GM10266 (cell line): ENCODE data around the gene PLCB4.

ENCODE experiments used
- DNase-seq: peaks from one replicate; pipeline ENCODE4 v3.0.0; 2012; ENCODE audit errors: extremely low spot score
- TF ChIP-seq, protein P1 (sequence below): IDR thresholded peaks from 2 replicates; pipeline ENCODE4 v1.5.1; 2012; ENCODE audit warnings: mild to moderate bottlenecking, low read depth; ENCODE audit not compliant: control insufficient read depth, insufficient read depth; ENCODE audit errors: missing control alignments

Gene PLCB4

DNA sequence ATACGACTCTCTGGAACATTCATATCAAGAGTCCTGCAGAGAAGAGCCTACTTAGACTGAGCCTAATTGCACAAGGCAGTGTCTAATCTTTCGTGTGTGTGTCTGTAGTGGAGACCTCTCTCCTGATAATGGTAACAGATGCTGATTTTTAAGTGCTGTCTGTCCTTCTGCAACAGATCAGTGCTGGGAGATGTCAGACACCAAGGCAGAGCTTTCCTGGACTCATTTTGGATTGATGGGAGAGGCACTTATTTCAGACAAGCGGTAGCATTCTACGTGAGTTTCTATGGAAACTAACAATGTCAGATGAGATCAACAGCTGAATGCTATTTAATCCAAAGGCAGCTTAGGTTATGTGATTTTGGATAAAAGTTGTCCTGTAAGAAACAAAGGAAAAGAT lies 167.6 kb downstream of the PLCB4 start:
- TF ChIP-seq, protein P1, sequence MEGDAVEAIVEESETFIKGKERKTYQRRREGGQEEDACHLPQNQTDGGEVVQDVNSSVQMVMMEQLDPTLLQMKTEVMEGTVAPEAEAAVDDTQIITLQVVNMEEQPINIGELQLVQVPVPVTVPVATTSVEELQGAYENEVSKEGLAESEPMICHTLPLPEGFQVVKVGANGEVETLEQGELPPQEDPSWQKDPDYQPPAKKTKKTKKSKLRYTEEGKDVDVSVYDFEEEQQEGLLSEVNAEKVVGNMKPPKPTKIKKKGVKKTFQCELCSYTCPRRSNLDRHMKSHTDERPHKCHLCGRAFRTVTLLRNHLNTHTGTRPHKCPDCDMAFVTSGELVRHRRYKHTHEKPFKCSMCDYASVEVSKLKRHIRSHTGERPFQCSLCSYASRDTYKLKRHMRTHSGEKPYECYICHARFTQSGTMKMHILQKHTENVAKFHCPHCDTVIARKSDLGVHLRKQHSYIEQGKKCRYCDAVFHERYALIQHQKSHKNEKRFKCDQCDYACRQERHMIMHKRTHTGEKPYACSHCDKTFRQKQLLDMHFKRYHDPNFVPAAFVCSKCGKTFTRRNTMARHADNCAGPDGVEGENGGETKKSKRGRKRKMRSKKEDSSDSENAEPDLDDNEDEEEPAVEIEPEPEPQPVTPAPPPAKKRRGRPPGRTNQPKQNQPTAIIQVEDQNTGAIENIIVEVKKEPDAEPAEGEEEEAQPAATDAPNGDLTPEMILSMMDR = no peak
- no peak for DNase-seq

DNA sequence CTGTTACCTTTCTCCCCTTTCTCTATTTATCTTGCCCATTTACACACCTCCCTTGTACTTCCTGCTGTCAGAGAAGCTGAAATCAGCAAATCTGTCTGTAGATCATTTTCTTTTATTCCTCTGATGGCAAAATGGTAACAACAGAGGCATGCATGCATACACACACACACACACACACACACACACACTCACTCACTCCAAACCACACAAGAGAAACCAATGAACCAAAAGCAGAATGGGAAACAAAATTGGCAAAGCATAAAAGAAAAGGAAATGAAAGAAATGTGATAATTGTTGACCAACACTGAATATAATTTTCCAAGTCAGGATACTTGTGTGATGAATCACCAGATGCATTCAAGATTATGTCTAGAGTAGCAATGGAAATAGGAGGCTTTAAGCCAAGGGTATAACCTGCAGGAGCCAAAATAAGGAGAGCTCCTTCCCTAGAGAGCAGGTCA lies 172.4 kb downstream of the PLCB4 start:
- TF ChIP-seq, protein P1 = no peak

DNA sequence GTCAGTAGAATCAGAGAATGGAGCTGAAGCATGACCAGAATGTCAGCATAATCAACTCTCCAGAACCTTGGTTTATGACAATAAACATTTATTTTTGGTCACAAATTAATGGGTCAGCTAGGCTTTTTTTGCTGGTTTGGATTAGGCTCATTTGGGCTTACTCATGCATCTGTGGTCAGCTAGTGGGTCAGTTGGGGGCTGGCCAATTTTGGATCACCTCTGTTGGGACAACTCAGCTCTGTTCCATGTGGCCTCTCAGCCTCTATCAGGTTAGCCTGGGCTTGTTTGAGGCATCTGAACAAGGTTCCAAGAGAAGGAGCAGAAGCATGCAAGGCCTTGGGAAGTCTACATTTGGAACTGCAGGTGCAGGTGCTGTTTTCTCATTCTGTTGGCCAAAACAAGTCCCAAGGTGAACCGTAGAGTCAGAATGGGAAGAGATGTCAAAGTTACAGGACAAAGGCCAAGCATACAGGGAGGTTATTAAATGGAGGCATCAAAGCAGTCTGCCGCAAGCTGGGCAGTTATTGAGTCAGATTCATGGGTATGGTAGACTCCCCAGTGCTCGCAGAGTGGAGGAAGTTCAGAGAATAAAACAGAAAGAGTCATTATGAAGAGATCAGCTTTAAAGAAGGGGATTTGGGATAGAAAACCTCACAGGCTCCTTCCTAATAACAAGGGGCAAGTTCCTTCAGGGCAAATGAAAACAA lies 173.0 kb downstream of the PLCB4 start:
- no peak for DNase-seq
- TF ChIP-seq, protein P1 = no peak

More for the DNA sequence above, 172.4 kb downstream of the PLCB4 start:
- no peak for DNase-seq

DNA sequence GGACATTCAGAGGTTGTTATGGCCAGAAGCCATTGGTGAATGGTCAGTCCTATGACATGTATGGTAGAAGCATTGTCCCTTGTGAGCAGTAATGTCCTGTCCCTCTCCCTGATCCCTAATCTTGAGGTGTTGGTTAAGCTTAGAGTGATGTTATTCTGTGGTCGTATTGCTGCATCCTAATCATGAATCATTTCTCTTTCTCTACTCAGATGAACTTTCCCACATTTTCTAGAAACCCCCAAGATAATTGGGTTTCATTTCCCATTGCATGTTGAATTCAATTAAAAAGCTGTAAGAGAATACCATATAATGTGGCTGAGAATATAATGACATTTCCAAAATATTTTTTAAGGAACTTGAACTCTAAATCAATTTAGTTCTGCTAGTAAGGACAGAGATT lies 175.1 kb downstream of the PLCB4 start:
- TF ChIP-seq, protein P1 = no peak
- no peak for DNase-seq

DNA sequence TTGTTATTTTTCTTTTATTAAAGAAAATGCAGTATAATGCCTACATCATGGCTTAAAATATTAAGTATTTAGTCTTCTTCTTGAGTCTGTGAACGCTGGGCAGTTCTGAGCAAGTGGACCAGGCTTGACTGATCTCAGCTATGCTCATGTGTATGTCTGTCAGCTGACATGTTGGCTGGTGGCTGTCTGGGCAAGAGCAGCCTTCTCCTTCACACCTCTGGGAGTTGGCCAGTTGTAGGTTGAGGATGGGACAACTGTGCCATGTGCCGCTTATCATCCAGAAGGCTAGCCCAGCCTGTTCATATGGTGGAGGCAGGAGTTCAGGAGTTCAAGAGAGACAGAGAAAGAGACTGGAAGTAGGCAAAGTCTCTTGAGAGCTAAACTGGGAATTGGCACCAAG lies 175.9 kb downstream of the PLCB4 start:
- TF ChIP-seq, protein P1 = no peak
- DNase-seq = no peak

DNA sequence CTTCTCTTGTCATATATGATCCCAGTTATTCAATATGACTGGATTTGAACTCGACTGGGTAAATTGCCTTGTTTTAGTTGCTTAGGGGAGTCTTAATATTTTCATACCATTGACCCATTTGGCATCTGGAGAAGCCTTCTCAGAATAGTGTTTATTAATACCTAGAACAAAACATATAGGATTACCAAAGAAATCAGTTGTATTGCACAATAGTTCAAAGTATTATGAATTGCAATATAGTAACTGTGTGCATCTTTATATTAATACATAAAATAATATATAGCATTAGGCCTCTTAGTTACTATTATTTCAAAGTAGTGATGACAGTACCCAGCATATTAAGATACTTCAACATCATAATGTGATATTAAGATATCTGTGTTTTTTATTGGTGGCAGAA lies 177.8 kb downstream of the PLCB4 start:
- no peak for DNase-seq
- TF ChIP-seq, protein P1 = no peak

DNA sequence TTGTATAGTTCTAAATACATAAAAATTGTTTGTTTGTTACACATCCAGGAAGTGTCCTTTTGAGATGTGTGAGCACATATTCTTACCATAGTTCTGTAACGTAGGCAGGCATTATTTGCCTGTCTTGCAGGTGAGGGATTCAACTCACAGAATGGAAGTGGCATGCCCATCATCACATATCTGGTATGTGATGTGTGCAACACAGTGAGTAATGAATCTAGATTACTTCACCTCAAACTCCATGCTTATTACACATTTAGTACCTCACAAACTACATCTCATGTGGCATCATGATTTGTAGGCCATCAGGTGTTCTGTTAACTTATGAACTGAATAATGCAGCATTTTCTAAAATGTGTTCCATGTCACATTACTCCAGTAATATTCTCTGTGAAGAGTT lies 181.6 kb downstream of the PLCB4 start:
- TF ChIP-seq, protein P1 = no peak
- no peak for DNase-seq
